HG02981 (cell line): ENCODE data around the gene GPR15.

Experiments
- ATAC-seq: cut with Tn5 transposase; IDR thresholded peaks from one replicate; pipeline ENCODE4 v1.9.1; 2021; ENCODE audit warnings: mild to moderate bottlenecking, moderate library complexity; ENCODE audit not compliant: unreplicated experiment

GPR15 gene

GRCh38 chr3:98529856-98530459 lies 1.8 kb upstream of the GPR15 start:
- no peak for ATAC-seq

GRCh38 chr3:98530676-98531075 lies 1.1 kb upstream of the GPR15 start:
- no peak for ATAC-seq

DNA sequence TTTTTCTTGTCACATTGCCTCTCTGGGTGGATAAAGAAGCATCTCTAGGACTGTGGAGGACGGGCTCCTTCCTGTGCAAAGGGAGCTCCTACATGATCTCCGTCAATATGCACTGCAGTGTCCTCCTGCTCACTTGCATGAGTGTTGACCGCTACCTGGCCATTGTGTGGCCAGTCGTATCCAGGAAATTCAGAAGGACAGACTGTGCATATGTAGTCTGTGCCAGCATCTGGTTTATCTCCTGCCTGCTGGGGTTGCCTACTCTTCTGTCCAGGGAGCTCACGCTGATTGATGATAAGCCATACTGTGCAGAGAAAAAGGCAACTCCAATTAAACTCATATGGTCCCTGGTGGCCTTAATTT lies 478 bp downstream of the GPR15 start:
- no peak for ATAC-seq

GRCh38 chr3:98532709-98533571 lies 1.2 kb downstream of the GPR15 start:
- no peak for ATAC-seq

DNA sequence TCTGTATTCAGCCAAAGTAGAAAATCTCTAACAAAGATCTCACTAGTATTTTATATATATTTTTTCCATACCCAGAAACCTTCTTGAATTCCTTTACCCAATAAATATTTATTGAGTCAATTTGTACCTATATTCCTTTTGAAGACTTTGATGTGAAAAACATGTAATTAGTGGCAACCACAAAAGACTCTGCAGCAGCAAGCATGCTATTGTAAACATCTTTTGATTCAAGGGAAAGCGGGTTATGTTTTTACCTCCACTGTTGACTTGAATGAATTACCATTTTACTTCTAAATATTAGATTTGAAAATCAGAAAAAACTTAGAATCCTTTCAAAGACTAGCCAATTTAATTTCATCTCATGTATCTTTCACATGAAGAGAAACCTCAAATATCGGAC lies 2.4 kb downstream of the GPR15 start:
- no peak for ATAC-seq

DNA sequence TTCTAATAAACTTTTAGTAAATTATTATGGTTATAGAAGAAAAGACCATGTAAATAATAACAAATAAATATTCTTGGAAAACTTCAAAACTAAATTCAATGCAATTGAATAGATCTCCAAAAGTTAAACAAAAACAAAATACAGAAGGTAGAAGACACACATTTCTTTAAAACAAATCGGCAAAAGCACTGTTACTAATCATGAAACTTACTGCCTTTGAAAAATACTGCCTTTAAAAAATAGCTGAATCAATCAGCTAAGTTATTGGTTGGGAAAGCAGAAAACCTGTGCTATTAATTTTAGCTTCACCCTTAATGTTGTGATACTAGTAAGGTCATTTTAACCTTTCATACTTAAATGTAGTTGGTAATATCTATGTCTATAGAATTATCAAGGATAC lies 3.0 kb downstream of the GPR15 start:
- no peak for ATAC-seq

DNA sequence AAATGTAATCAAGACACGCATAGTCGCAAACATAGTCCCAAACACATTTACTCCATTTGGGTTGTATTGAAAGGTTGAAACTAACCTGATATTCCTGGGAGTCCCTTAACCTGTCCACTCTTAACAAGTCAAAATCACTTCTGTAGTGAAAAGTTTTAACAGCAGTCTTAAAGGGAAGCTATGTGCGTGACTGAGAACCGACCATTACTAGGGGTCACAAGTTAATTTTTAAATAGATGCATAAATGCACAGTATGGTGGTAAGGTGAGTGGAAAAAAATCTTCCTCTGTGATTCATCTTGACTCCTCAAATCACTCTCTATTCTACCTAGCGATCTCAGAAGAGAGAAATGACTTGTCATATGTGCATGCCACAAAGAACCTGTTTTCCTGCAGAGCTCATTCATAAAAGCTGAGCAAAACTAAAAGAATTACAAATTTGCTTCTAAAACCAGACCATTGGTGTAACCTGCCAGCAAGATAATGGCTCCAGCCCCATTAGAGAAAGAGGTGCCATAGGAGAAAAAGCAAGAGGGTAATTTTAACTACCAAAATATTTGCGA lies 4.8 kb downstream of the GPR15 start:
- peak; percentile 73 for ATAC-seq

DNA sequence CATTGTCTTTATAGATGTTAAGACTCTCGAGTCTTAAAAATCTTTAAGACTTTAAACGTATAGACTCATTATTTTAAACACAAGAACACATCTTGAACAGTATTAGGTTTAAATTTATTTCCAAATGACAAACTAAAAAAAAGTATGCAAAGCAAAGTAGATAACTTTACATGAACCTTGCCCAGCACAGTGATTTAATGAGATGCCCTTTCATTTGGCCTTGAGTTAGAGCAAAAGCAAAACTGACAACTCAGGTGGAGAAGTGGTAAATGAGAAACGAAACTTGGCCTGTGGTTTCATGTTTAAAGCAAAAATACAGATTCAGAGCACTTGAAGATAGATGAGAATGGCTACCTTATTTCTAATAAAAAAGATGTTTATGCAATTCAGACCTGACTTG lies 8.6 kb downstream of the GPR15 start:
- peak; percentile 44 for ATAC-seq

DNA sequence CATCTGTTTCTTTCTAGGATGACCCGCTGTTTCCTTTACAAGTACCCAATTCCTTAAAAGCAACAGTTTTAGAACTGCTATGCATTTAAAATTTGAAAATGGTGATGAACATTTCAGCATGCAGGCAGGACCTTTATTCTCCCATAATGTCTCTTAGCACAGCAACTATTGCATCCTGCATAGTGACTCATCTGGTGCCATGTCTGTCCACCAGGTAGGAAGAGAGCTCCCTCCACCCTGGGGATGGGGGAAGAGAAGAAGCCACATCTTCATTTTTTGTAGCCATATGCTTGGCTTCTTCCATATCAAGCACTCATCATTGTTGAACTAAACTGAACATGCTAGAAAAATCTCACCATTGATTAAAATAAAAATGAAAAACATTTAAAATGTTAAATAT lies 9.9 kb downstream of the GPR15 start:
- no peak for ATAC-seq

- ATAC-seq: no peak
Observed at GRCh38 chr3:98542623-98543022, 10.8 kb downstream of the GPR15 start.

GRCh38 chr3:98545940-98546339 lies 14.2 kb downstream of the GPR15 start:
- peak; percentile 52 for ATAC-seq

DNA sequence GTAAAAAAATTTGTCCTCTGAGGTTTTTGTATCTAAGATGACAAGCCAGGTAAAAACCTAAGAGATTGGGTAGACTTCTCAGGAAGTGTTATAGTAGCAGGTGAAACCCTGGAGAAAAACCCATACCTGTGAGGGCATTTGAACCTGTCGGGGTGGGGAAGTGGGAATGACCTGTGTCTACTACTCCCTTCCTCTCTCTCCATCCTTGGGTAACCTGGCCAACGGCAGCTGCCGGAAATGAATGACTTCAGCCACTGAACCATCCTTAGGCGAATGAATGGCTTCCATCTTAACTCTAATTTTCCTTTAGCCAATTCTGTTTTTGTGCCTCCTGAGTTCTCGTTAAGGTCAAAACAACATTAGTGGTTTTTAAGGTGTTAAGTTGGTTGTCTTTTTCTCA lies 16.8 kb downstream of the GPR15 start:
- ATAC-seq: no peak

DNA sequence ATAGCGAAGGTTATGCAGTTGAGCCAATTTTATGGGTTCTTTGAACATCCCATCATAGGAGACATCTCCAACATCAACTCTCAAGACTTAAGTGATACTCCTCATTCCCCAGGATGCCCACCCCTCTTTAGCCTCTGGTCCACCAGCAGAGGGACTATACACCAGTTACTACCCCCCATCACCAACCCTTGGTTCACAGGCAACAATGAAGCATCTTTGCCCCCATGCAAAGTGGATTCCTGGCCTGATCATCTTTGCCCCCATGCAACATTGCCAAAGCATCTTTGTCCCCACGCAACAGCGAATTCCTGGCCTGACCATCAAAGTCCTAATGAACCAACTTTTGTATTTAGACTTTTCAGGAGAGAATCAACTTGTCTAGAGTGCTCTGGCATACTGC lies 19.1 kb downstream of the GPR15 start:
- no peak for ATAC-seq

DNA sequence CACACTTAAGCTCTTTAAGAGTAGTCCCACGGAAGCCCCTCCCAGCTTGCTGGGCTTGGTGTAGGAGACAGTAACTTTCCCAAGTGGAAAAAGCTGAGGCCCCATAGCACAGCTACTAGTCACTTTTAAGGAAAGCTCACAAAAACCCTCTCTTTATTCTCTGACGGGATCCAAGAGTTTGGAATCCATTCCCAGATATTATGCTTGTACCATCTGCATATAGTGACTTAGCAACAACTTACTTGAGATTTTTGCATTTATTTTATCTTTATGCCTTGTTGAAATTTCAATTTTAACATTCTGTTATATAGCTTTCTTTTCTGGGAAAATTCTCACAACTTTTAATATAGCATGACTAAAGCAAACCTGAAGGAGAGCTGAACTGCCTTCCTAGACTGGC lies 19.5 kb downstream of the GPR15 start:
- ATAC-seq: no peak

DNA sequence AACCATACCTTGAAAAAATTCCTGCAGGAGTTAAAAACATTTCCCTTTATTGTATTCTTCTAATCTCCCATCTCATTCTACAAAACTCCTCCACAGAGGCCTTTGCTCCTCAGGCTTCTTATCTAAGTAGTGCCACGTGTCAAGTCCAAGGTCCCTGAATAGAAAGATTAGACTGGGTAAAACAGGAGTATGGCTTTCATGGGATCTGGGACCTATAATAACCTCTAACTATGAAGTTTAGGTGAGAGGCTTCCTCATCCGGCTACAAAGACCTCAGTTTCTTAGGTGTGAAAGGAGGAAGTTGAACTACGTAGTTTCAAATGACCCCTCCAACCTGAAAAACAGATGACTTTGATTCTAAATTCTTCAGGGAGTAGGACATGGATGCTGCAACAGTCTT lies 20.0 kb downstream of the GPR15 start:
- no peak for ATAC-seq

DNA sequence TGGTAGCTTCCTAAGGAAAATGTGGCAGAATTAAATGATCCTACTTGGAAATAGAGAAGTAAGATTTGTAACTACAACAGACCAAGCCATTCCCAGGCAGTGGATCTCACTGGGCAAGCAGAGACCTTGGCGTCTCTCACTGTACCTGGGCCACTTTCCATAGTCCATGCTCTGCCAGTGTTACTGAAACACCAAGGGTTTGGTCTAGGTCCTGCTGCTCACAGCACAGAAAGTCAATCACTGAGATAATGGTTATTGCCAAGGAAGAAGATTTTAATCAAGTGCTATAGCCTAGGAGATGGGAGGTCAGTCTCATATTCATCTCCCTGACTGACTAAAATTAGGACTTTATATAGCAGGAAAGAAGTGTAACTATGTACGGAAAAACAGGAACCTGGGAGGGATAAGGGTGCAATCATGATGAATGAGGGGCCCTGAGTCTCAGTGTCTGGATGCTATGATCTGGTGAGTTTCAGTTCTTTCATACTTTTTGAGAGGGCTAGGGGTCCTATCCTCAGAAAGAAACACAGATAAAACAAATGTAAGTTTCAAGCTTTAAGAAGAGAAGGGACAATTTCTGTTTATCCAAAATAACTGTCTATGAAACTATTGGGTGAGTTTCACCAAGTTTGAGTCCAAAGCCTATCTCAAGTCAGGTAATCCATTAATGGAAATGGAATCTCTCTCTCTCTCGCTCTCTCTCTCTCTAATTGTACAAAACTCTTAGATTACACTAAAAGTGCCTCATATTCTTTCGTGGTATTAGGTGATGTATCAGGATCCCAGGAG lies 20.6 kb downstream of the GPR15 start:
- ATAC-seq: no peak

- ATAC-seq: no peak
Observed at GRCh38 chr3:98553021-98553563, 21.3 kb downstream of the GPR15 start.

DNA sequence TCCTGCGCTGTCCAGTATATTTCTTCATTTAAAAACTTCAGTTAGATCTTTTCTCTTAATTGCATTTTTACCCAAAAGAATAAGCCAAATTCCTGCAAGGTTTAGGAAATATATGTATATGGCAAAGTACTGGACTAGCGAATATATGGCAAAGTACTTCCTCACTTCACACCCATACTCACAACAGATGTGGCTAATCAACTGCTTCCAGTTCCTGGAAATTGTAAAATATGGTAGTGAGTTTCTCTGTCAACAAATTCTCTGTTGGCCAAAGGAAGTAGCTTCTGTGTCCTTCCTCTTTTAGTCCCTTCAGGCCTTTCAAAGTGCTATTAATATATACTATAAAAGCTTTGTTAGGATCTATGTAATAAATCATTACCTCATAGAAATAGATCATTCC lies 22.0 kb downstream of the GPR15 start:
- ATAC-seq: no peak

DNA sequence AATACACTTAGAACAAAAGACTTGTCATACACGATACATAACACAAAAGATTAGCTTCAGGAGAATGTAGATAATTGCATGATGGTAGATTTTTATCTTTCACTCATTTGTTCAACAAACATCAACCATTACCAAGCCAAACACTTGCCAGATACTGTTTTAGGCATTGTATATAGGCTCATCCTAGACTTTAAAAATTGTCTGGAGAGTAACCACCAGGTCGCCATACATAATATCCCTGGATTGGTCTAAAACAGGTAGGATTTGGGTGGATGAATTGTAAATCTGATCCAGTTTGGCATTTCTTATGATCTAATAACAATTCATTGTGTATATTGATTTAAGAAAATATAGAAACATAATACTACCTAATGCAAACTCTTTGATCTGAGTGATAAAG lies 22.8 kb downstream of the GPR15 start:
- ATAC-seq: no peak

GRCh38 chr3:98555025-98555379 lies 23.2 kb downstream of the GPR15 start:
- ATAC-seq: no peak
